Trophoblast cell (in vitro differentiated cells and primary cell): ENCODE measurements around the gene FMNL1.
"Not testable (repeated sequence)": the region's sequence is repeated elsewhere in the genome, so short reads cannot be mapped to it uniquely, and the experiment has no call there.

ENCODE experiments used
- DNase-seq, 2 donors: peaks; one replicate each; pipeline ENCODE4 v3.0.0-alpha.2; 2016
- H2AFZ ChIP-seq: 2 replicates; pipeline ENCODE4 v1.6.1; 2013; ENCODE audit warnings: low read length, moderate library complexity, mild to moderate bottlenecking; ENCODE audit not compliant: insufficient read depth, poor library complexity
- H2AK5ac ChIP-seq: 2 replicates; pipeline ENCODE4 v1.6.1; 2013; ENCODE audit warnings: mild to moderate bottlenecking, low read length
- H2BK120ac ChIP-seq: 2 replicates; pipeline ENCODE4 v1.6.1; 2013; ENCODE audit warnings: low read length, mild to moderate bottlenecking, moderate library complexity; ENCODE audit not compliant: insufficient read depth, poor library complexity
- H2BK12ac ChIP-seq: 2 replicates; pipeline ENCODE4 v1.6.1; 2013; ENCODE audit warnings: mild to moderate bottlenecking, low read length, moderate library complexity
- H2BK5ac ChIP-seq: 2 replicates; pipeline ENCODE4 v1.6.1; 2013; ENCODE audit warnings: low read length, low read depth, moderate library complexity, mild to moderate bottlenecking; ENCODE audit not compliant: poor library complexity
- H3K14ac ChIP-seq: 2 replicates; pipeline ENCODE4 v1.6.1; 2013; ENCODE audit warnings: mild to moderate bottlenecking, low read length
- H3K18ac ChIP-seq: 2 replicates; pipeline ENCODE4 v1.6.1; 2013; ENCODE audit warnings: mild to moderate bottlenecking, low read length
- H3K23ac ChIP-seq: 2 replicates; pipeline ENCODE4 v1.6.1; 2013; ENCODE audit warnings: low read length
- H3K27ac ChIP-seq: 2 replicates; pipeline ENCODE4 v1.5.1; 2013; ENCODE audit warnings: low read depth, mild to moderate bottlenecking, inconsistent platforms, low read length, moderate library complexity
- H3K27me3 ChIP-seq: 2 replicates; pipeline ENCODE4 v1.6.1; 2013; ENCODE audit warnings: inconsistent platforms, mild to moderate bottlenecking, low read length, moderate library complexity; ENCODE audit not compliant: insufficient read depth
- H3K36me3 ChIP-seq, 2 experiments: 1 replicate in 1 of 2; 2 replicates in 1 of 2; pipeline ENCODE4 v1.6.1; 2013; ENCODE audit warnings: low read length in 2 of 2, mild to moderate bottlenecking in 2 of 2, moderate library complexity in 1 of 2; ENCODE audit not compliant: insufficient read depth in 2 of 2, control insufficient read depth in 1 of 2
- H3K4ac ChIP-seq: 2 replicates; pipeline ENCODE4 v1.6.1; 2013; ENCODE audit warnings: low read depth, mild to moderate bottlenecking, low read length, moderate library complexity
- H3K4me1 ChIP-seq, 2 experiments: 1 replicate in 1 of 2; 2 replicates in 1 of 2; pipeline ENCODE4 v1.6.1; 2013; ENCODE audit warnings: low read length in 2 of 2, mild to moderate bottlenecking in 2 of 2, moderate library complexity in 1 of 2; ENCODE audit not compliant: insufficient read depth in 2 of 2, control insufficient read depth in 1 of 2
- H3K4me2 ChIP-seq: 2 replicates; pipeline ENCODE4 v1.6.1; 2013; ENCODE audit warnings: inconsistent platforms, mild to moderate bottlenecking, low read length, moderate library complexity
- H3K4me3 ChIP-seq: 2 replicates; pipeline ENCODE4 v1.5.1; 2013; ENCODE audit warnings: mild to moderate bottlenecking, low read depth, low read length, inconsistent platforms
- H3K79me1 ChIP-seq: one replicate; pipeline ENCODE4 v1.6.1; 2013; ENCODE audit warnings: low read length
- H3K79me2 ChIP-seq: 2 replicates; pipeline ENCODE4 v1.6.1; 2013; ENCODE audit warnings: low read length, mild to moderate bottlenecking; ENCODE audit not compliant: control insufficient read depth, insufficient read depth, poor library complexity
- H3K9ac ChIP-seq: 2 replicates; pipeline ENCODE4 v1.6.1; 2013; ENCODE audit warnings: mild to moderate bottlenecking, low read length
- H3K9me3 ChIP-seq: 2 replicates; pipeline ENCODE4 v1.6.1; 2013; ENCODE audit warnings: low read depth, mild to moderate bottlenecking, control low read depth, inconsistent platforms, low read length; ENCODE audit not compliant: insufficient read depth
- H4K12ac ChIP-seq: 2 replicates; pipeline ENCODE4 v1.6.1; 2013; ENCODE audit warnings: low read depth, mild to moderate bottlenecking, low read length, moderate library complexity
- H4K8ac ChIP-seq: 2 replicates; pipeline ENCODE4 v1.6.1; 2013; ENCODE audit warnings: low read depth, mild to moderate bottlenecking, low read length, moderate library complexity
- H4K91ac ChIP-seq: one replicate; pipeline ENCODE4 v1.6.1; 2013; ENCODE audit warnings: low read depth, mild to moderate bottlenecking, low read length, moderate library complexity
- WGBS: extraction: QIAGEN DNeasy Blood & Tissue Kit; methylation state at CpG from one replicate; pipeline ENCODE4 v1.1.7; 2013; ENCODE audit warnings: missing lambda C conversion rate; ENCODE audit not compliant: insufficient read length, insufficient coverage; ENCODE audit errors: extremely low coverage; 5-methylcytosine and 5-hydroxymethylcytosine counted together

Gene FMNL1

DNA sequence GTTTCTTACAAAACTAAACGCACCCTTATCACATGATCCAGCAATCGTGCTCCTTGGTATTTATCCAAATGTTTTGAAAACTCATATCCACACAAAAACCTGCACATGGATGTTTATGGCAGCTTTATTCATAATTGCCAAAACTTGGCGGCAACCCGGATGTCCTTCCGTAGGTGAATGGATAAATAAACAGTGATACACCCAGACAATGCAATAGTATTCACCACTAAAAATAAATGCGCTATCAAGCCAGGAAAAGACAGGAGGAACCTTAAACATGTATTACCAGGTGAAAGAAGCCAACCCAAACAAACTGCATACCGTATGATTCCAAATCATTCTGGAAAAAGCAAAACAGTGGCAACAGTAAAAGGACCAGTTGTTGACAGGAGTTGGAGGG, 30.2 kb downstream of the FMNL1 start:
- Histone ChIP-seq H3K4me1 (peaks cover 9 to 10% of the 10 kb centered on the region in 2 experiments), H4K12ac (no peak overlapping the region), H4K91ac (no peak overlapping the region), H3K4me2 (no peak overlapping the region), H2BK120ac (no peak overlapping the region), H3K36me3 (peaks cover 3 to 4% of the 10 kb centered on the region in 2 experiments), H3K79me1 (peaks cover 15% of the 10 kb centered on the region), H3K4me3 (no peak overlapping the region), H3K79me2 (peaks cover 7% of the 10 kb centered on the region), H3K23ac (no peak overlapping the region), H3K9me3 (no peaks in the 10 kb centered on the region), H3K18ac (no peak overlapping the region), H3K27me3 (no peaks in the 10 kb centered on the region), H3K4ac (no peak overlapping the region), H3K27ac (no peak overlapping the region), H2AK5ac (no peak overlapping the region), H3K9ac (no peak overlapping the region), H3K14ac (no peak overlapping the region), H2BK5ac (no peak overlapping the region), H4K8ac (no peak overlapping the region), H2AFZ (no peak overlapping the region), H2BK12ac (no peak overlapping the region)
- DNase-seq, result no peak
- no CpG with 5 or more reads among the region's 7 CpGs for WGBS

DNA sequence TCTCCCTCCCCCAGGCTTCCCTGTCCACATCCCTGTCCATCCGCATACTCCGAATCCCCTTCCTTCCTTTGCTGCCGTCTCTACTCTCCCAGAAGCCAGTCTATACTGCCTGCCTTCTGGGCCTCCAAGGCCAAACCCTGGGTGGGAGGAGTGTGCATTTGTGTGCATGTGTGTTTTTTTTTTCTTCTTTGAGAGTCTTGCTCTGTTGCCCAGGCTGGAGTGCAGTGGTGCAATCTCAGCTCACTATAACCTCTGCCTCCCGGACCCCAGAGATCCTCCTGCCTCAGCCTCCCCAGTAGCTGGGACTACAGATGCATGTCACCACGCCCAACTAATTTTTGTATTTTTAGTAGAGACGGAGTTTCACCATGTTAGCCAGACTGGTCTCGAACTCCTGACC, 31.6 kb downstream of the FMNL1 start:
- H4K12ac ChIP-seq, H2BK12ac ChIP-seq, H3K79me2 ChIP-seq, H3K23ac ChIP-seq, H3K14ac ChIP-seq, H2BK120ac ChIP-seq, H3K4me2 ChIP-seq, H3K9me3 ChIP-seq, H2AK5ac ChIP-seq, H3K27ac ChIP-seq, H3K4ac ChIP-seq, H3K36me3 ChIP-seq, H3K4me3 ChIP-seq, H4K8ac ChIP-seq, H3K4me1 ChIP-seq, H2AFZ ChIP-seq, H3K9ac ChIP-seq, DNase-seq, H3K79me1 ChIP-seq, H3K18ac ChIP-seq, H2BK5ac ChIP-seq, H3K27me3 ChIP-seq, H4K91ac ChIP-seq: not testable (repeated sequence)
- no CpG with 5 or more reads among the region's 7 CpGs for WGBS

DNA sequence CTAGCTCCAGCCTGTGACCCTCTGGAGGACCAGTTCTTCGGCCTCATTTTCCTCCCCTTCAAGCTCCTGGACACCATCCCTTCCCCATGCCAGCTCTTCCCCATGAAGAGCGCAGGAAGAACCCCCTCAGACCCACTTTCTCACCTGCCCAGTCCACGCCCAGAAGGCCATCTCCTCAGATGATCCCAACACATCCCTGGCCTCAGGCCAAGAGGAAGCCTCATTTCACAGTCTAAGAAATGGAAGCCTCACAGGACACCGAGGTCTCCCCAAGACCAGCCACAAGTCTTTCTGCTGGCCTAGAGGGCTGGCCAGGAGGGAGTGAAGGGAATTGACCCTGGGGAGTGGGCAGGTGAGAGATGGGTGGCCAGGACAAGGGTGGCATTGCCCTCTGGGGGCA, 32.2 kb downstream of the FMNL1 start:
- Histone ChIP-seq H2BK12ac (no peak overlapping the region), H3K4me1 (peaks cover 3% of the 10 kb centered on the region in 2 experiments), H3K18ac (no peak overlapping the region), H3K79me2 (no peaks in the 10 kb centered on the region), H3K27ac (no peak overlapping the region), H4K91ac (no peak overlapping the region), H3K79me1 (no peaks in the 10 kb centered on the region), H3K9me3 (no peaks in the 10 kb centered on the region), H3K9ac (no peak overlapping the region), H2AFZ (no peak overlapping the region), H3K27me3 (no peaks in the 10 kb centered on the region), H4K8ac (no peak overlapping the region), H3K4me2 (no peak overlapping the region), H3K4ac (no peak overlapping the region), H3K23ac (no peak overlapping the region), H2AK5ac (no peak overlapping the region), H3K4me3 (no peak overlapping the region), H2BK5ac (no peak overlapping the region), H4K12ac (no peak overlapping the region), H3K14ac (no peak overlapping the region), H3K36me3 (peaks cover 3 to 4% of the 10 kb centered on the region in 2 experiments), H2BK120ac (no peak overlapping the region)
- WGBS, result no CpG with 5 or more reads among the region's 4 CpGs
- no peak for DNase-seq

DNA sequence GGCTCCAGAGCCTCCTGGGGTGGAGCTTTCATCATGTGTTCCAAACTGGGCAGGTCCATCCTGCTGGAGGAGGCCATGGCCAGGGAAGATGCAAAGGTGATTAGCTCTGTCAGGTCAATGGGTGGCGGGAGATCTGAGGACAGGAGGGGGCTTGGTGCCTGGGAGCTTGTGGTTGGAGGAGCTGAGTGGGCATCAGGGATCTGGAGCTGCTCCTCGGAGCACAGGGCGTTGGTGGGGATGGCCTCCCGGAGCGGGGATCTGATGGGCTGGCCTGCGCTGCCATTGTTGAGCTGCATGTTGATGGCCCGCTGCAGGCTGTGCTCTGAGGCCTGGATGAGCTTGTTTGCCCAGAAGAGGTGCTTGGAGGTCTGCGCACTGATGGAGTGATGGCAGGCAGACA, 33.7 kb downstream of the FMNL1 start:
- peaks cover 3% of the 10 kb centered on the region in 2 experiments for H3K36me3 ChIP-seq
- WGBS, result no CpG with 5 or more reads among the region's 8 CpGs

More for the DNA sequence above, 33.7 kb downstream of the FMNL1 start:
- no peaks in the 10 kb centered on the region for H3K79me1 ChIP-seq
- H3K4me3 ChIP-seq, result no peak overlapping the region
- no peaks in the 10 kb centered on the region for H3K9me3 ChIP-seq
- no peak overlapping the region for H2BK120ac ChIP-seq
- no peak overlapping the region for H2AFZ ChIP-seq
- no peaks in the 10 kb centered on the region for H3K27me3 ChIP-seq
- H3K4me1 ChIP-seq, result no peaks in the 10 kb centered on the region
- no peak for DNase-seq
- H3K27ac ChIP-seq, result no peak overlapping the region
- no peak overlapping the region for H4K8ac ChIP-seq
- H2AK5ac ChIP-seq, result no peak overlapping the region
- no peak overlapping the region for H4K91ac ChIP-seq
- H2BK5ac ChIP-seq, result no peak overlapping the region
- no peak overlapping the region for H3K9ac ChIP-seq
- H3K23ac ChIP-seq, result no peak overlapping the region
- no peak overlapping the region for H3K4me2 ChIP-seq
- no peak overlapping the region for H2BK12ac ChIP-seq
- H3K79me2 ChIP-seq, result no peaks in the 10 kb centered on the region
- no peak overlapping the region for H3K14ac ChIP-seq
- H3K4ac ChIP-seq, result no peak overlapping the region
- no peak overlapping the region for H3K18ac ChIP-seq
- H4K12ac ChIP-seq, result no peak overlapping the region
